Keratinocyte (primary cell): Measurements from ENCODE around the gene FOXL2. TPM values are rescaled to one million over a fixed set of nuclear protein-coding genes. Genes with fewer than 3 reads are reported as not detected.

ENCODE experiments used
- DNase-seq: peaks from one replicate; pipeline ENCODE4 v3.0.0-alpha.2; 2011; ENCODE audit warnings: low read depth, missing footprints, low spot score
- FAIRE-seq: peaks from 2 replicates; lab custom pipeline; 2011; peaks lifted over from hg19 to GRCh38; lab: Jason Lieb, UNC
- H2AFZ ChIP-seq: 2 replicates; pipeline ENCODE4 v1.6.0; 2012; ENCODE audit warnings: low read length, control low read depth, inconsistent platforms; ENCODE audit not compliant: control insufficient read depth
- H3K27ac ChIP-seq: 2 replicates; pipeline ENCODE4 v1.5.1; 2011; ENCODE audit warnings: low read length; ENCODE audit not compliant: control insufficient read depth, insufficient read depth
- H3K27me3 ChIP-seq: 3 replicates; pipeline ENCODE4 v1.6.0; 2011; ENCODE audit warnings: low read length; ENCODE audit not compliant: control insufficient read depth, insufficient read depth; ENCODE audit errors: extremely low read depth
- H3K36me3 ChIP-seq, 2 experiments: 2 replicates in 1 of 2; 3 replicates in 1 of 2; pipeline ENCODE4 v1.5.1; 2011; ENCODE audit warnings: low read length in 2 of 2, mild to moderate bottlenecking in 1 of 2; ENCODE audit not compliant: control insufficient read depth in 2 of 2, insufficient read depth in 2 of 2; ENCODE audit errors: extremely low read depth in 1 of 2
- H3K4me1 ChIP-seq: 3 replicates; pipeline ENCODE4 v1.5.1; 2011; ENCODE audit warnings: low read length; ENCODE audit not compliant: control insufficient read depth, insufficient read depth; ENCODE audit errors: extremely low read depth
- H3K4me2 ChIP-seq: 3 replicates; pipeline ENCODE4 v1.6.0; 2011; ENCODE audit warnings: low read depth, low read length; ENCODE audit not compliant: control insufficient read depth, insufficient read depth; ENCODE audit errors: extremely low read depth
- H3K4me3 ChIP-seq, 3 experiments: fragments of 200-600 bp in 1 of 3; sonication (generic) in 1 of 3; 2 replicates in 2 of 3; 3 replicates in 1 of 3; pipeline ENCODE4 v1.5.1; 2011 to 2016; ENCODE audit warnings: low read length in 3 of 3, mild to moderate bottlenecking in 3 of 3, control low read depth in 2 of 3, inconsistent platforms in 1 of 3, low read depth in 1 of 3, mixed read lengths in 1 of 3, mixed run types in 1 of 3, moderate library complexity in 1 of 3; ENCODE audit not compliant: control insufficient read depth in 2 of 3, insufficient read depth in 2 of 3; ENCODE audit errors: extremely low read depth in 1 of 3
- H3K79me2 ChIP-seq: 2 replicates; pipeline ENCODE4 v1.6.0; 2012; ENCODE audit warnings: low read length; ENCODE audit not compliant: control insufficient read depth, insufficient read depth
- H3K9ac ChIP-seq: 3 replicates; pipeline ENCODE4 v1.6.0; 2011; ENCODE audit warnings: low read length; ENCODE audit not compliant: control insufficient read depth, insufficient read depth; ENCODE audit errors: extremely low read depth
- H3K9me1 ChIP-seq: 3 replicates; pipeline ENCODE4 v1.6.0; 2011; ENCODE audit warnings: low read length; ENCODE audit not compliant: control insufficient read depth, insufficient read depth; ENCODE audit errors: extremely low read depth
- H3K9me3 ChIP-seq: 2 replicates; pipeline ENCODE4 v1.5.1; 2012; ENCODE audit warnings: low read depth, low read length; ENCODE audit not compliant: control insufficient read depth
- H4K20me1 ChIP-seq: 3 replicates; pipeline ENCODE4 v1.6.0; 2011; ENCODE audit warnings: low read length; ENCODE audit not compliant: control insufficient read depth, insufficient read depth; ENCODE audit errors: extremely low read depth
- EZH2 ChIP-seq: IDR thresholded peaks from one replicate; pipeline ENCODE4 v1.6.1; 2012; ENCODE audit warnings: inconsistent platforms, mild to moderate bottlenecking, low read length, moderate library complexity
- dilution Hi-C: fragments of 300-500 bp; cut with MboI; formaldehyde crosslinking; loops from one replicate; pipeline ENCODE4 v1.7.0; 2020; ENCODE audit warnings: low sequenced_read_pairs; ENCODE audit not compliant: extremely low pct_ligation_motif_present
- polyA plus RNA-seq, 5 experiments: library from polyadenylated mRNA; depleted of rRNA in 3 of 5; stranded (reverse) in 3 of 5; stranded (forward) in 1 of 5; unstranded in 1 of 5; fragments of >200 nt; gene quantifications; 1 replicate in 1 of 5; 2 replicates in 3 of 5; 3 replicates in 1 of 5; pipeline versions ENCODE4 v1.2.1 to v1.2.3, GENCODE V29; 2011 to 2012; ENCODE audit warnings: missing spikeins in 2 of 5, low read depth in 1 of 5, low replicate concordance in 1 of 5
- TF ChIP-seq, protein P1 (sequence below), 3 experiments: IDR thresholded peaks in 1 of 3; conservative IDR thresholded peaks in 1 of 3; optimal IDR thresholded peaks in 1 of 3; 2 replicates in 2 of 3; 3 replicates in 1 of 3; pipeline versions ENCODE3 to v1.5.1; 2011; ENCODE audit warnings: low read length in 3 of 3, mild to moderate bottlenecking in 3 of 3, moderate library complexity in 2 of 3, control low read depth in 1 of 3, inconsistent platforms in 1 of 3; ENCODE audit not compliant: insufficient read depth in 2 of 3; ENCODE audit errors: extremely low read depth in 1 of 3

Gene FOXL2
- polyA plus RNA-seq, 1 donor (not counting 4 experiments of a cell fraction or from before 2014, with no cell fraction given) = 0.25 TPM

DNA sequence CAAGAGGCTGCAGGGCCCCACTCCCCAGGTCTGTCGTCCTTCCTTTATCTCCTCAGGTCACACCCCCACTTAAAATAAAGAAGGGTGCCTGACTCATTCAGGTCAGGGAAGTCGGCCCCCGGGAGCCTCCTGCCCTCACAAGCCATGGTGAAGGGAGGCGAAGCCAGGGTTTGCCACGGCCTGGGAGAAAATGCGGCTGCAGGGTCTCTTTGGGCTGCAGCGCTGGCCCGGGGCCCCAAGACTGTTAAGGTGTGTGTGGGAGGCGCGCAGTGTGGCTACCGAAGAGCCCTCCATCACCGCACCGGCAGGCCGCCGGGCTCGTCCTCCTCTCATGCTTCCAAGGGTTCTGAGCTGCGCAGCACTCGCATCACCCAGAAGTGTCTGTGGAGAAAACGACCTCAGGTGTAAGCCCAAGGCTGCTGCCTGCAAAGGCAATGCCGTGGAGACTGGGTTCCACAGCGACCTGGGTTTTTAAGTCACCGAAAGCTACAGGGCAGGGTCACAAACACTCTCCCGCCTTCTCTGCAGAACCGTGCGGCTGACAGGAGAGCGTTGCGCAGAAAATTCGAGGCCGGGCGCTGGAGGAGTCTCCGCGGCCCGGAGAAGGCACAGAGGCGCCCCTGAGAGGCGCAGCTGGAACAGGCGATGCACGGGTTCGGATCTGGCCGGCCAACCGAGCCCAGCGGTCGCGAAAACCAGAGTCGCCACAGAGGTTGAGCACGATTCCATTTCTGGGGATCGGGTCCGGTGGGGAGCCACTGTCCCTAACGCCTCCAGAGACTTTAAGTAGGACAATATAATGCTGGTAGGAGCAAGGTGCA is 8.7 kb downstream of the FOXL2 start:
- DNase-seq = no peak
- no peak for FAIRE-seq

DNA sequence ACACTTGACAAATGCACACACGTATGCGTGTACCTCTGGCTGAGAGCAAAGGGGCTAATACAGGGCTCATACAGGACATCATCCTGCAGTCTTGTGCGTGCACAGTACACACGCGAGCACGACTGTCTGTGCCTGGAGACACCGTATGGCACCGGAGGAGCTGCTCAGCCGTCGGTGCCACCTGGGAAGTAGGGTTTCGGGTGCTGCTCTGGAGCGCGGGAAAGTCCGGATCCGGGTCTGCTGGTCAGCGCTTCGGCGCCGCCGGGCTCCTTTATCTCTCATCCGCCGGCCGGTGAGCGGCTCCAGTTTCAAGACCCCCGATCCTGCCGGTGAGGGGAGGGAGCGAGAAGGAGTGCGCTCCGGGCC is 9.3 kb downstream of the FOXL2 start:
- TF ChIP-seq, protein P1, sequence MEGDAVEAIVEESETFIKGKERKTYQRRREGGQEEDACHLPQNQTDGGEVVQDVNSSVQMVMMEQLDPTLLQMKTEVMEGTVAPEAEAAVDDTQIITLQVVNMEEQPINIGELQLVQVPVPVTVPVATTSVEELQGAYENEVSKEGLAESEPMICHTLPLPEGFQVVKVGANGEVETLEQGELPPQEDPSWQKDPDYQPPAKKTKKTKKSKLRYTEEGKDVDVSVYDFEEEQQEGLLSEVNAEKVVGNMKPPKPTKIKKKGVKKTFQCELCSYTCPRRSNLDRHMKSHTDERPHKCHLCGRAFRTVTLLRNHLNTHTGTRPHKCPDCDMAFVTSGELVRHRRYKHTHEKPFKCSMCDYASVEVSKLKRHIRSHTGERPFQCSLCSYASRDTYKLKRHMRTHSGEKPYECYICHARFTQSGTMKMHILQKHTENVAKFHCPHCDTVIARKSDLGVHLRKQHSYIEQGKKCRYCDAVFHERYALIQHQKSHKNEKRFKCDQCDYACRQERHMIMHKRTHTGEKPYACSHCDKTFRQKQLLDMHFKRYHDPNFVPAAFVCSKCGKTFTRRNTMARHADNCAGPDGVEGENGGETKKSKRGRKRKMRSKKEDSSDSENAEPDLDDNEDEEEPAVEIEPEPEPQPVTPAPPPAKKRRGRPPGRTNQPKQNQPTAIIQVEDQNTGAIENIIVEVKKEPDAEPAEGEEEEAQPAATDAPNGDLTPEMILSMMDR (optimal IDR thresholded peaks at IDR 0.05 in 1 of 3, IDR thresholded peaks at IDR 0.05 in 1 of 3, conservative IDR thresholded peaks at IDR 0.05 in 1 of 3; ENCODE audit: extremely low read depth in 1 of 3, insufficient read depth in 2 of 3, low read length in 3 of 3) = no peak
- no peak for TF ChIP-seq EZH2
- Histone ChIP-seq H3K79me2 (no peaks in the 10 kb centered on the region), H4K20me1 (no peaks in the 10 kb centered on the region), H3K4me1 (peaks cover 13% of the 10 kb centered on the region), H2AFZ (no peak overlapping the region), H3K4me3 (no peak overlapping the region), H3K4me2 (peak overlapping the region; percentile 32), H3K36me3 (no peaks in the 10 kb centered on the region), H3K9ac (no peak overlapping the region), H3K9me3 (no peaks in the 10 kb centered on the region), H3K9me1 (peaks cover 4% of the 10 kb centered on the region), H3K27ac (no peak overlapping the region), H3K27me3 (peaks cover 73% of the 10 kb centered on the region)
- dilution Hi-C loops = loop anchor here (25.0 kb wide), 1 partner anchor 375 kb away; no protein-coding TSS in a partner anchor
- DNase-seq = no peak
- FAIRE-seq = no peak

More for the DNA sequence above, 8.7 kb downstream of the FOXL2 start:
- no peak overlapping the region for H3K27ac ChIP-seq
- no peaks in the 10 kb centered on the region for H4K20me1 ChIP-seq
- H2AFZ ChIP-seq = no peak overlapping the region
- H3K9me3 ChIP-seq = no peaks in the 10 kb centered on the region
- no peaks in the 10 kb centered on the region for H3K36me3 ChIP-seq
- H3K4me1 ChIP-seq = peaks cover 13% of the 10 kb centered on the region
- H3K79me2 ChIP-seq = no peaks in the 10 kb centered on the region
- H3K4me3 ChIP-seq = peak overlapping the region in 1 of 3 experiments; percentile 20
- peaks cover 79% of the 10 kb centered on the region for H3K27me3 ChIP-seq
- H3K4me2 ChIP-seq = peak overlapping the region; percentile 32
- TF ChIP-seq, protein P1 (optimal IDR thresholded peaks at IDR 0.05 in 1 of 3, IDR thresholded peaks at IDR 0.05 in 1 of 3, conservative IDR thresholded peaks at IDR 0.05 in 1 of 3; ENCODE audit: extremely low read depth in 1 of 3, insufficient read depth in 2 of 3, low read length in 3 of 3) = no peak
- TF ChIP-seq EZH2 = peak; percentile 95
- H3K9me1 ChIP-seq = peaks cover 4% of the 10 kb centered on the region
- H3K9ac ChIP-seq = no peak overlapping the region
- dilution Hi-C loops = loop anchor here (25.0 kb wide), 1 partner anchor 374 kb away; no protein-coding TSS in a partner anchor
